Smooth muscle cell (in vitro differentiated cells): ENCODE results near the gene CUBN. TPM values are rescaled to one million over a fixed set of nuclear protein-coding genes. Genes with fewer than 3 reads are reported as not detected.

Source experiments
- DNase-seq: peaks from one replicate; lab custom pipeline; 2025; ENCODE audit not compliant: unreplicated experiment; lab: John Stamatoyannopoulos, UW
- H2AFZ ChIP-seq: fragments of 200-600 bp; sonication (generic); 2 replicates; pipeline ENCODE4 v1.6.0; 2016; ENCODE audit warnings: antibody characterized with exemption, low read depth, mild to moderate bottlenecking
- H3F3A ChIP-seq: fragments of 200-600 bp; sonication (generic); 2 replicates; pipeline ENCODE4 v1.6.0; 2017; ENCODE audit warnings: antibody characterized with exemption, low read depth
- H3K27ac ChIP-seq: fragments of 200-600 bp; sonication (generic); 2 replicates; pipeline ENCODE4 v1.5.1; 2016; ENCODE audit warnings: low read depth, mild to moderate bottlenecking
- H3K27me3 ChIP-seq: fragments of 200-600 bp; sonication (generic); 2 replicates; pipeline ENCODE4 v1.6.1; 2016; ENCODE audit warnings: low read depth, mild to moderate bottlenecking
- H3K36me3 ChIP-seq: fragments of 200-600 bp; sonication (generic); 2 replicates; pipeline ENCODE4 v1.5.1; 2016; ENCODE audit warnings: low read depth
- H3K4me1 ChIP-seq: fragments of 200-600 bp; sonication (generic); 2 replicates; pipeline ENCODE4 v1.5.1; 2016; ENCODE audit warnings: low read depth
- H3K4me2 ChIP-seq: fragments of 200-600 bp; sonication (generic); 2 replicates; pipeline ENCODE4 v1.6.0; 2016; ENCODE audit warnings: mild to moderate bottlenecking
- H3K4me3 ChIP-seq: fragments of 200-600 bp; sonication (generic); 2 replicates; pipeline ENCODE4 v1.5.1; 2016; ENCODE audit warnings: mild to moderate bottlenecking
- H3K79me2 ChIP-seq: fragments of 200-600 bp; sonication (generic); 2 replicates; pipeline ENCODE4 v1.6.0; 2016; ENCODE audit warnings: low read depth, mild to moderate bottlenecking
- H3K9ac ChIP-seq: fragments of 200-600 bp; sonication (generic); 2 replicates; pipeline ENCODE4 v1.6.0; 2016; ENCODE audit warnings: low read depth
- H3K9me3 ChIP-seq: fragments of 200-600 bp; sonication (generic); replicated peaks from 2 replicates; pipeline ENCODE4 v1.5.1; 2016; ENCODE audit warnings: low read depth
- H4K20me1 ChIP-seq: fragments of 200-600 bp; sonication (generic); 2 replicates; pipeline ENCODE4 v1.6.0; 2016; ENCODE audit warnings: low read depth
- WGBS: methylation state at CpG from one replicate; pipeline ENCODE4 v1.1.7; 2016; ENCODE audit warnings: low lambda C conversion rate; 5-methylcytosine and 5-hydroxymethylcytosine counted together
- polyA plus RNA-seq: library from polyadenylated mRNA; unstranded; fragments of >200 nt; fragmentation: Nextera tagmentation; extraction: Ambion mirVana; gene quantifications from 2 replicates; pipeline ENCODE4 v1.2.1, GENCODE V29; 2016
- total RNA-seq: library from RNA; depleted of rRNA; stranded (reverse); fragments of >200 nt; gene quantifications from 2 replicates; pipeline ENCODE4 v1.2.3, GENCODE V29; 2014
- TF ChIP-seq, protein P1 (sequence below): fragments of 200-600 bp; sonication (generic); IDR thresholded peaks from 2 replicates; pipeline ENCODE4 v1.5.1; 2017; ENCODE audit warnings: borderline replicate concordance, mild to moderate bottlenecking, antibody characterized with exemption; ENCODE audit not compliant: insufficient read depth, poor library complexity, severe bottlenecking

Gene CUBN
- total and polyA plus RNA-seq, 2 experiments from 2014 or later: 0.62 to 4.7 TPM

DNA sequence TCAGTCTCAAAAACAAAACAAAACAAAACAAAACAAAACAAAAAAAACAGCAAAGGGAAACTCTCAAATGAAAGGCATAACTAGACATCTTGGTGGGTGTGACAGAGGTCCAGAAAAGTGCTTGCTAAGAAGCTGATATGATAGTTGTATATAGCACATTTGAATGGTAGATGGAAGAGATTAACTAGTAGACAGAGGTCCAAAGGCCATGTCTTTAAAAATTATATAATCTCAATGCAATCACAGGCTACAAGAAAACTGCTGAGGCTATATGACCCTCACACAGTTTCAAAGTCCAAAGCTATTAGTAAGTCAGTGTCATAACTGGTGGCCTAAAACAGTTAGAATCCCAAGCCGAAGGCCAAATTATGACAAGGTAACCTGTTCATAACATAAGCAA is 15.6 kb upstream of the CUBN start:
- TF ChIP-seq, protein P1, sequence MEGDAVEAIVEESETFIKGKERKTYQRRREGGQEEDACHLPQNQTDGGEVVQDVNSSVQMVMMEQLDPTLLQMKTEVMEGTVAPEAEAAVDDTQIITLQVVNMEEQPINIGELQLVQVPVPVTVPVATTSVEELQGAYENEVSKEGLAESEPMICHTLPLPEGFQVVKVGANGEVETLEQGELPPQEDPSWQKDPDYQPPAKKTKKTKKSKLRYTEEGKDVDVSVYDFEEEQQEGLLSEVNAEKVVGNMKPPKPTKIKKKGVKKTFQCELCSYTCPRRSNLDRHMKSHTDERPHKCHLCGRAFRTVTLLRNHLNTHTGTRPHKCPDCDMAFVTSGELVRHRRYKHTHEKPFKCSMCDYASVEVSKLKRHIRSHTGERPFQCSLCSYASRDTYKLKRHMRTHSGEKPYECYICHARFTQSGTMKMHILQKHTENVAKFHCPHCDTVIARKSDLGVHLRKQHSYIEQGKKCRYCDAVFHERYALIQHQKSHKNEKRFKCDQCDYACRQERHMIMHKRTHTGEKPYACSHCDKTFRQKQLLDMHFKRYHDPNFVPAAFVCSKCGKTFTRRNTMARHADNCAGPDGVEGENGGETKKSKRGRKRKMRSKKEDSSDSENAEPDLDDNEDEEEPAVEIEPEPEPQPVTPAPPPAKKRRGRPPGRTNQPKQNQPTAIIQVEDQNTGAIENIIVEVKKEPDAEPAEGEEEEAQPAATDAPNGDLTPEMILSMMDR: no peak

DNA sequence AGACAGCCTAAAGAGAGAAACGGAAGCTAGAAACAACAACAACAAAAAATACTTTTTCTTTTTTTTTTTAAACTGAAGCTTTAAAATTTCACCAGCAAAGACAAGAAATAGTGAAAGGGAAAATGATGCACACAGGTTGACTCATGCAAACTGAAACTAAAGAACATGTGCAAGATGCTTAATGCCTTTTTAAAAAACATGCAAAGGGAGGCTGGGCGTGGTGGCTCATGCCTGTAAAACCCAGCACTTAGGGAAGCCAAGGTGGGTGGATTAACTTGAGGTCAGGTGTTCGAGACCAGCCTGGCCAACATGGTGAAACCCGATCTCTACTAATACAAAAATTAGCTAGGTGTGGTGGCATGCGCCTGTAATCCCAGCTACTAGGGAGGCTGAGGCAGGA is 15.1 kb upstream of the CUBN start:
- no peak for DNase-seq
- TF ChIP-seq, protein P1: no peak
- 90% methylated on average over 5 of the region's 5 CpGs for WGBS
- Histone ChIP-seq H3K36me3 (no peaks in the 10 kb centered on the region), H4K20me1 (no peaks in the 10 kb centered on the region), H3K27ac (no peak overlapping the region), H3K9ac (no peak overlapping the region), H3K79me2 (no peaks in the 10 kb centered on the region), H3K4me2 (no peak overlapping the region), H3K27me3 (no peaks in the 10 kb centered on the region), H3K4me1 (peaks cover 4% of the 10 kb centered on the region), H3F3A (no peaks in the 10 kb centered on the region), H3K9me3 (no peaks in the 10 kb centered on the region), H3K4me3 (no peak overlapping the region), H2AFZ (no peak overlapping the region)

More for the DNA sequence above, 15.6 kb upstream of the CUBN start:
- no peak overlapping the region for H3K27ac ChIP-seq
- DNase-seq: no peak
- H3K4me3 ChIP-seq: no peak overlapping the region
- H3K4me1 ChIP-seq: peaks cover 4% of the 10 kb centered on the region
- H3K9ac ChIP-seq: no peak overlapping the region
- H3K4me2 ChIP-seq: no peak overlapping the region
- no peak overlapping the region for H2AFZ ChIP-seq
- no peaks in the 10 kb centered on the region for H3K27me3 ChIP-seq
- no peaks in the 10 kb centered on the region for H3K9me3 ChIP-seq
- H4K20me1 ChIP-seq: no peaks in the 10 kb centered on the region
- WGBS: 97% methylated on average over 1 of the region's 1 CpG
- H3F3A ChIP-seq: no peaks in the 10 kb centered on the region
- H3K36me3 ChIP-seq: no peaks in the 10 kb centered on the region
- no peaks in the 10 kb centered on the region for H3K79me2 ChIP-seq

DNA sequence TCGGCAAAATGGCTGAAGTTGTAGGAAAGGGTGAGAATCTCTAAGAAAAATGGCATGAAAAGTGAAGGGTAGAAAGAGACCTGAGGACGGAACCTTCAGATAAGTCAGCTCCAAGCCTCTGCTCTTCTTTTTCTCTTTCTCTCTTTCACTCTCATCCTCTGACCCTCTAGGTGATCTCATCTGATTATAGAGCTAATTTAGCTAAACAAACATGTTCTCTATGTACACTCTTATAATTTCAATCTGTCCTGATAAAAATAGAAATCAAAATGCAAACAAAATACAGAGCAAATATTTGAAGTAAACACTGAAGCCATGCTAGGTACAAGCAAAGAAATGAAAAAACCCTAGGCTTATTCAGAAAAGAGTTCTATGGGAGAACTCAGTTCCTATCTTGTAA is 14.4 kb upstream of the CUBN start:
- H4K20me1 ChIP-seq: no peaks in the 10 kb centered on the region
- H3K4me3 ChIP-seq: no peak overlapping the region
- H3K36me3 ChIP-seq: no peaks in the 10 kb centered on the region
- H3K9ac ChIP-seq: no peak overlapping the region
- 94% methylated on average over 2 of the region's 2 CpGs for WGBS
- H3K9me3 ChIP-seq: no peaks in the 10 kb centered on the region
- no peak overlapping the region for H3K4me2 ChIP-seq
- H2AFZ ChIP-seq: no peak overlapping the region
- H3K27me3 ChIP-seq: no peaks in the 10 kb centered on the region
- TF ChIP-seq, protein P1: no peak
- H3K79me2 ChIP-seq: no peaks in the 10 kb centered on the region
- H3K27ac ChIP-seq: no peak overlapping the region
- H3K4me1 ChIP-seq: peaks cover 8% of the 10 kb centered on the region
- no peak for DNase-seq
- no peaks in the 10 kb centered on the region for H3F3A ChIP-seq

DNA sequence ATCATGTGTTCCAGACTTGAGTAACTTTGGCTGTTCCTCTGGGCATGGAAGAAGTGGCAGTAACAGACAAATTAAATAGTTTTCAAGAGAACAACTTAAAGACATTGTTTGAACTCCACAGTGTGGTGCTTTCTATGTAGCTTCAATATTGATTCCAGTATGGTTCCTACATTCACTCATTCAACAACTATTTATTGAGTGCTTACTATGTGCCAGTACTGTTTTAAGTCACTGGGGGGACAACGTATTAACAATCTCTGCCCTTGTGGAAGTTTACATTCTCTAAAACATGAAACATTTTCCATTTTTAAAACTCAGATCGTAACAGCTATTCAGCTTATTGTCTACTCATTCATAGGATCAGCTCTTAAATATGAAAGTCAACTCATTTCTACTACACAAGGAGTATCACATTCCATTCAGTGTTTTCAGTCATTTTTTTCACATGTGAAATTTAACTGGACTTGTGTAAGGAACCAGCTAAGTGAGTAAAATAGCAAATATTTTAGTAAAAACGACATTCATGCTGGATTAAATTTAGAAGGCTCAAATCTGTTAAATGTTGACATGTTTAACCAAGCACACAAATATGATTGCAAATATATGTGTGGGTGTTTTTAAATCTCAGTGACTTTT is 13.6 kb upstream of the CUBN start:
- H4K20me1 ChIP-seq: no peaks in the 10 kb centered on the region
- TF ChIP-seq, protein P1: no peak
- H3K27ac ChIP-seq: no peak overlapping the region
- no peak overlapping the region for H3K9ac ChIP-seq
- no peaks in the 10 kb centered on the region for H3K79me2 ChIP-seq
- no peak overlapping the region for H3K4me3 ChIP-seq
- H3F3A ChIP-seq: no peaks in the 10 kb centered on the region
- no peak overlapping the region for H2AFZ ChIP-seq
- no peak for DNase-seq
- 93% methylated on average over 3 of the region's 3 CpGs for WGBS
- H3K36me3 ChIP-seq: no peaks in the 10 kb centered on the region
- peaks cover 6% of the 10 kb centered on the region for H3K4me1 ChIP-seq
- H3K27me3 ChIP-seq: no peaks in the 10 kb centered on the region
- H3K9me3 ChIP-seq: no peaks in the 10 kb centered on the region
- H3K4me2 ChIP-seq: no peak overlapping the region
